ENCODE measurements around the gene MAP3K14.
A peak's percentile ranks its signal among the peaks of the same experiment; 100 is the strongest.

Gene MAP3K14

DNA sequence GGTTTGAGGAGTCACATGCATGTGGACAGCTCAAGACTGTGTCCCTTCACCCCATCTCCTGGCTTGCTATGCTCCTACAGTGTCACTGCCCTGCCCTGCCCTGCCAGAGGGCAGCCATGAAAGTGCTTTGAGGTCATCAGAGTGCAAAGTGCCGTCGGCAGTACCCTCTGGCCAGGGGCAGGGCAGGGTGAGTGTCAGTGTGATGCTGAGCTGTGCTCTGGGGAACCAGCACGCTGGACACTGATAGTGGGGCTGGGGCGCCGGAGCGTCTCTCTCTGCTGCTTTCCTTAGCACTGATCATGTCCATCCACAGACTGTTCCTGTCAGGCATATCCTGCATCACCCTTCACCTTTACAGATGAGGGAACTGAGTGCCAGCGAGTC lies 53.4 kb downstream of the MAP3K14 start:
- TF ChIP-seq, protein P1, sequence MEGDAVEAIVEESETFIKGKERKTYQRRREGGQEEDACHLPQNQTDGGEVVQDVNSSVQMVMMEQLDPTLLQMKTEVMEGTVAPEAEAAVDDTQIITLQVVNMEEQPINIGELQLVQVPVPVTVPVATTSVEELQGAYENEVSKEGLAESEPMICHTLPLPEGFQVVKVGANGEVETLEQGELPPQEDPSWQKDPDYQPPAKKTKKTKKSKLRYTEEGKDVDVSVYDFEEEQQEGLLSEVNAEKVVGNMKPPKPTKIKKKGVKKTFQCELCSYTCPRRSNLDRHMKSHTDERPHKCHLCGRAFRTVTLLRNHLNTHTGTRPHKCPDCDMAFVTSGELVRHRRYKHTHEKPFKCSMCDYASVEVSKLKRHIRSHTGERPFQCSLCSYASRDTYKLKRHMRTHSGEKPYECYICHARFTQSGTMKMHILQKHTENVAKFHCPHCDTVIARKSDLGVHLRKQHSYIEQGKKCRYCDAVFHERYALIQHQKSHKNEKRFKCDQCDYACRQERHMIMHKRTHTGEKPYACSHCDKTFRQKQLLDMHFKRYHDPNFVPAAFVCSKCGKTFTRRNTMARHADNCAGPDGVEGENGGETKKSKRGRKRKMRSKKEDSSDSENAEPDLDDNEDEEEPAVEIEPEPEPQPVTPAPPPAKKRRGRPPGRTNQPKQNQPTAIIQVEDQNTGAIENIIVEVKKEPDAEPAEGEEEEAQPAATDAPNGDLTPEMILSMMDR (IDR thresholded peaks at IDR 0.05): no peak
- Mint-ChIP-seq H3K27me3 (ENCODE audit: low read depth, poor library complexity) (peaks cover 21% of the 10 kb centered on the region), H3K27ac (no peak overlapping the region), H3K4me1 (peaks cover 9% of the 10 kb centered on the region), H3K9me3 (no peaks in the 10 kb centered on the region), H3K36me3 (ENCODE audit: low read depth) (peaks cover 20% of the 10 kb centered on the region), H3K4me3 (no peak overlapping the region)
- DNase-seq: no peak

DNA sequence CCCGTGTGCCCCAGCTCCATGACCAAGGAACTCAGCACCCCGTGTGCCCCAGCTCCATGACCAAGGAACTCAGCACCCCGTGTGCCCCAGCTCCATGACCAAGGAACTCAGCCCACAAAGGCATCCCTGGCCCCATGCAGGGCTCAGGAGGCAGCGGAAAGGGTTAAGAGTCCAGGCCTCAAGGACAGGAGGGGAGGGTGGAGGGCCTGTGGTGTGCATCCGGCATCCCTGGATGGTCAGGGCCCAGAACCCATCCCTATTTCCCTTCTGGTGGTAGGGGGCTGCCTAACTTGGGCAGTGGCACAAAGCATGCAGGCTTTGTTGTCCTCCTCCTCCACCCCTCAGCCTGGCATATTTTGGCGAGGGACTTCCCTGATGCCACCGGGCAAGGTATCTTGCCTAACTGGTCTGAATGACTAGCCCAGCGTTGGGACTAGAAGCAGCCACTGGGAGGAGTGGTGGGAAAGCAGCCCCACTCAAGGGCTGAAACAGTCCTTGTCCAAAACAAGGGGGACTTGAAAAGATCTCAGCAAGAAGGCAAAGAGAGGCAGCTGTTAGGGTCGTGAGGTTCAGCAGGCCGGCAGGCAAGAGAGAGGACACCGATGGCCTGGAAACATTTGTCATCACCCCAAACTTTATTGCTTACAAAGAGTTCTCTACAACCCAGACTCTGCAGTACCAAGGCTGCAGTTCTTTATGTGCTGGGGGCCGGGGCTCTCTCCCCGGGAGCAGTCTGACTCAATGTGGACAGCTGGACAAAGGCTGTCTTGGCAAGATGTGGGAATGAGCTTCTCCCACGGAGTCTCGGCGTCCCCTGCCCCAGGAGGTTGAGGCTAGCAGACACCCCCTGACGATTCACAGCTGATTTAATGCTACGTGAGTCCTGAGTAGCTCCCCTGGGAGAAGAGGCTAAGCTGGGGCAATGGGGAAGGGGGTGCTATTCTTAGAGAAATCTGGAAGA lies 54.0 kb downstream of the MAP3K14 start:
- H3K4me3 Mint-ChIP-seq: peak overlapping the region; percentile 63
- H3K27me3 Mint-ChIP-seq (ENCODE audit: low read depth, poor library complexity): peaks cover 21% of the 10 kb centered on the region
- no peaks in the 10 kb centered on the region for H3K9me3 Mint-ChIP-seq
- H3K27ac Mint-ChIP-seq: no peak overlapping the region
- no peak for DNase-seq
- peaks cover 14% of the 10 kb centered on the region for H3K36me3 Mint-ChIP-seq (ENCODE audit: low read depth)
- TF ChIP-seq, protein P1 (IDR thresholded peaks at IDR 0.05): no peak
- H3K4me1 Mint-ChIP-seq: peaks cover 14% of the 10 kb centered on the region

- Mint-ChIP-seq H3K27me3 (ENCODE audit: low read depth, poor library complexity) (peaks cover 25% of the 10 kb centered on the region), H3K36me3 (ENCODE audit: low read depth) (peaks cover 4% of the 10 kb centered on the region), H3K9me3 (no peaks in the 10 kb centered on the region), H3K4me3 (peak within 1 kb of the TSS; percentile 63), H3K27ac (no peak within 1 kb of the TSS), H3K4me1 (peaks cover 24% of the 10 kb centered on the region)
- TF ChIP-seq, protein P1 (IDR thresholded peaks at IDR 0.05): no peak
- peak; percentile 68 for DNase-seq
These were observed 55.0 kb downstream of the MAP3K14 start, which contains the start of gene SPATA32 for GRCh38 chr17:45261577-45262515. Gene SPATA32, minus strand, starts transcription at chr17:45262094. Its CDS starts 78 bp downstream, at chr17:45262016.

- Mint-ChIP-seq H3K36me3 (ENCODE audit: low read depth) (peaks cover 4% of the 10 kb centered on the region), H3K27me3 (ENCODE audit: low read depth, poor library complexity) (peaks cover 27% of the 10 kb centered on the region), H3K9me3 (no peaks in the 10 kb centered on the region), H3K27ac (no peak overlapping the region), H3K4me3 (peak overlapping the region; percentile 12), H3K4me1 (peaks cover 31% of the 10 kb centered on the region)
- TF ChIP-seq, protein P1 (IDR thresholded peaks at IDR 0.05): no peak
- no peak for DNase-seq
These were observed 56.5 kb downstream of the MAP3K14 start for GRCh38 chr17:45260204-45260783.

DNA sequence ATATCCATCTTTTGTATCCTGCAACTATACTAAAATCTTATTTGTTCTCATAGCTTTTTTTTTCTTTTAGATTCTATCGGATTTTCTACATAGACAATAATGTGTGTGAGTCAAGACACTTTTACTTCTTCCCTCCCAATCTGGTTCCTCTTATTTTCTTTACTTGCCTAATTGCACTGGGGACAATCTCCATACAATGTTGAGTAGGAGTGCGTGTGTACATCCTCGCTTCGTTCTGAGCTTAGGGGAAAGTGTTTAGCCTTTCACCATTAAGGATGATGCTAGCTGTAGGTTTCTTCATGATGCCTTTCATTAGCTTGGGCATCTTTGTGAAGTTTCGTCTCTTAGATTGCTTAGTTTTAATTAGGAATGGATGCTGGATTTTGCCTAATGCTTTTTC lies 57.8 kb downstream of the MAP3K14 start:
- Mint-ChIP-seq H3K27ac (no peak overlapping the region), H3K27me3 (ENCODE audit: low read depth, poor library complexity) (peaks cover 27% of the 10 kb centered on the region), H3K4me3 (no peak overlapping the region), H3K36me3 (ENCODE audit: low read depth) (no peaks in the 10 kb centered on the region), H3K9me3 (no peaks in the 10 kb centered on the region), H3K4me1 (peaks cover 31% of the 10 kb centered on the region)
- DNase-seq: no peak
- TF ChIP-seq, protein P1 (IDR thresholded peaks at IDR 0.05): no peak
